ENCODE measurements around the gene CHD6.

Gene CHD6

GRCh38 chr20:41586772-41587171 lies 31.4 kb downstream of the CHD6 start:
- DNase-seq: no peak

GRCh38 chr20:41580350-41580749 lies 37.8 kb downstream of the CHD6 start:
- no peak for DNase-seq

- no peak for DNase-seq
These were observed 40.8 kb downstream of the CHD6 start for GRCh38 chr20:41577129-41578009.

GRCh38 chr20:41575412-41575811 lies 42.8 kb downstream of the CHD6 start:
- DNase-seq: no peak

GRCh38 chr20:41574802-41575389 lies 43.3 kb downstream of the CHD6 start:
- DNase-seq: no peak

GRCh38 chr20:41573955-41574354 lies 44.2 kb downstream of the CHD6 start:
- DNase-seq: no peak

GRCh38 chr20:41572010-41572572 lies 46.1 kb downstream of the CHD6 start:
- DNase-seq: no peak

GRCh38 chr20:41571006-41571405 lies 47.2 kb downstream of the CHD6 start:
- DNase-seq: no peak

GRCh38 chr20:41570557-41570956 lies 47.6 kb downstream of the CHD6 start:
- no peak for DNase-seq

GRCh38 chr20:41567615-41568014 lies 50.6 kb downstream of the CHD6 start:
- no peak for DNase-seq

- DNase-seq: no peak
These were observed 51.2 kb downstream of the CHD6 start for GRCh38 chr20:41566896-41567527.

GRCh38 chr20:41563087-41563486 lies 55.1 kb downstream of the CHD6 start:
- DNase-seq: no peak

- DNase-seq: no peak
These were observed 57.2 kb downstream of the CHD6 start for GRCh38 chr20:41560970-41561369.

- no peak for DNase-seq
These were observed 58.5 kb downstream of the CHD6 start for GRCh38 chr20:41559658-41560057.

- DNase-seq: no peak
These were observed 64.9 kb downstream of the CHD6 start for GRCh38 chr20:41553142-41553879.

- no peak for DNase-seq
These were observed 65.7 kb downstream of the CHD6 start for GRCh38 chr20:41552295-41553068.

GRCh38 chr20:41551011-41551705 lies 67.0 kb downstream of the CHD6 start:
- no peak for DNase-seq

GRCh38 chr20:41547221-41547620 lies 71.0 kb downstream of the CHD6 start:
- no peak for DNase-seq

- DNase-seq: no peak
These were observed 71.6 kb downstream of the CHD6 start for GRCh38 chr20:41546535-41546934.

- no peak for DNase-seq
These were observed 73.7 kb downstream of the CHD6 start for GRCh38 chr20:41544472-41544871.

- DNase-seq: no peak
These were observed 77.3 kb downstream of the CHD6 start for GRCh38 chr20:41540918-41541317.

- DNase-seq: no peak
These were observed 77.7 kb downstream of the CHD6 start for GRCh38 chr20:41540459-41540858.
